ENCODE results near the gene TMEM212. TPM values are rescaled to one million over a fixed set of nuclear protein-coding genes. Genes with fewer than 3 reads are reported as not detected.

The TMEM212 gene
- polyA plus RNA-seq, 1 experiment = not detected

- ChIA-PET POLR2A (interaction anchor here (1.0 kb wide), 1 partner anchor 35 kb away, joined by 3 read pairs; no protein-coding TSS in a partner anchor), CTCF (interaction anchor here (3.5 kb wide), 1 partner anchor 11 kb away, joined by 12 read pairs; no protein-coding TSS in a partner anchor)
- no peak for TF ChIP-seq CTCF (IDR thresholded peaks at IDR 0.05; ENCODE audit: low read depth, low read length)
- Histone ChIP-seq H3K27me3 (ENCODE audit: control insufficient read depth, insufficient read depth, low read length) (no peaks in the 10 kb centered on the region), H3K4me3 (ENCODE audit: low read depth, low read length) (no peak overlapping the region), H3K27ac (ENCODE audit: low read depth, low read length) (no peak overlapping the region), H3K9me3 (ENCODE audit: control insufficient read depth, insufficient read depth, low read length) (no peaks in the 10 kb centered on the region)
- no peak for DNase-seq (ENCODE audit: low read depth, low spot score)
These were observed 1.5 kb upstream of the TMEM212 start for GRCh38 chr3:171841620-171842000.

GRCh38 chr3:171844873-171845272, 1.7 kb downstream of the TMEM212 start:
- H3K4me3 ChIP-seq (ENCODE audit: low read depth, low read length) = no peak overlapping the region
- H3K9me3 ChIP-seq (ENCODE audit: control insufficient read depth, insufficient read depth, low read length) = no peaks in the 10 kb centered on the region
- POLR2A ChIA-PET = no interaction called here
- no peak for TF ChIP-seq CTCF (IDR thresholded peaks at IDR 0.05; ENCODE audit: low read depth, low read length)
- no peaks in the 10 kb centered on the region for H3K27me3 ChIP-seq (ENCODE audit: control insufficient read depth, insufficient read depth, low read length)
- CTCF ChIA-PET = no interaction called here
- no peak overlapping the region for H3K27ac ChIP-seq (ENCODE audit: low read depth, low read length)
- DNase-seq (ENCODE audit: low read depth, low spot score) = no peak

- TF ChIP-seq CTCF (IDR thresholded peaks at IDR 0.05; ENCODE audit: low read depth, low read length) = no peak
- Histone ChIP-seq H3K27me3 (ENCODE audit: control insufficient read depth, insufficient read depth, low read length) (no peaks in the 10 kb centered on the region), H3K9me3 (ENCODE audit: control insufficient read depth, insufficient read depth, low read length) (no peaks in the 10 kb centered on the region), H3K27ac (ENCODE audit: low read depth, low read length) (no peak overlapping the region), H3K4me3 (ENCODE audit: low read depth, low read length) (no peak overlapping the region)
- ChIA-PET POLR2A (no interaction called here), CTCF (no interaction called here)
- no peak for DNase-seq (ENCODE audit: low read depth, low spot score)
These were observed 2.5 kb downstream of the TMEM212 start for GRCh38 chr3:171845481-171846284.

DNA sequence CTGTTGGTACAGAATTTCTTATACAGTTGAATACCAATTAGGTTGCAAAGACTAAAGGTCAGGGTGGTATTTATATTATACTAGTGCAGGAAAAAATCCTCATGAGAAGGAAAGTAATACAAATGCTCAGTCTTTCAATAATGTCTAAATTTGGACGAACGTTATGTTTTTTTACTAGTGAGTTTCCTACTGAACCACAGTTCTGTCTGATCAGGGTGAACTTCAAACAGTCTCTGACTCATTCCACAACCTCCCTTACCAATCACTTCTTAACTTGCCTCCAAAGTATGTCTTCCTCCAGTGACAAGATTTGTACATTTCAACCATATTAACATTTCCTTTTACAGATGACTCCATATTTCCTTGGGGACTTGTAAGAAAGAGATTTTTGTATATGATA, 3.4 kb downstream of the TMEM212 start:
- H3K9me3 ChIP-seq (ENCODE audit: control insufficient read depth, insufficient read depth, low read length) = no peaks in the 10 kb centered on the region
- H3K27me3 ChIP-seq (ENCODE audit: control insufficient read depth, insufficient read depth, low read length) = no peaks in the 10 kb centered on the region
- CTCF ChIA-PET = no interaction called here
- POLR2A ChIA-PET = no interaction called here
- DNase-seq (ENCODE audit: low read depth, low spot score) = no peak
- H3K4me3 ChIP-seq (ENCODE audit: low read depth, low read length) = no peak overlapping the region
- TF ChIP-seq CTCF (IDR thresholded peaks at IDR 0.05; ENCODE audit: low read depth, low read length) = no peak
- H3K27ac ChIP-seq (ENCODE audit: low read depth, low read length) = no peak overlapping the region

DNA sequence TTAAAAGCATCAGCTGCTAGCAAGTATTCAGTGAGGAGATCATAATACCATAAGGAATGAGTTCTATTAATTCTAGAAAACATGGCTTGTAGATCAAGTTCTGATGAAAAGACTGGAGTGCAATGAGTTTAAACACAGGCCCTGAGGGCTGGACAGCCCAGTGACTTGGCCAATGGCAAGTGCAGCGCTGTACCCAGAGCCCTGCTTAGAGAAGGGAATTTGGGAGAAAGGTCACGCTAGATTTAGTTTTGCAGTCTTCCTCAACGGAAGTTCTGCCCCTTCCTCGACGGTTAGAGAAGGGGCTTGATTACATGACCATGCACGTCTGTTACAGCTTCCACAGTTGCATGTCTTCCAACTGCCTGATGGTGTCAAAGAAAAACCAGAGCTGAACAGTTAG, 4.0 kb downstream of the TMEM212 start:
- ChIA-PET POLR2A (no interaction called here), CTCF (interaction anchor here (1.0 kb wide), 1 partner anchor 10 kb away, joined by 3 read pairs; no protein-coding TSS in a partner anchor)
- Histone ChIP-seq H3K27ac (ENCODE audit: low read depth, low read length) (no peak overlapping the region), H3K27me3 (ENCODE audit: control insufficient read depth, insufficient read depth, low read length) (no peaks in the 10 kb centered on the region), H3K9me3 (ENCODE audit: control insufficient read depth, insufficient read depth, low read length) (no peaks in the 10 kb centered on the region), H3K4me3 (ENCODE audit: low read depth, low read length) (no peak overlapping the region)
- TF ChIP-seq CTCF (IDR thresholded peaks at IDR 0.05; ENCODE audit: low read depth, low read length) = no peak
- no peak for DNase-seq (ENCODE audit: low read depth, low spot score)
